Mononuclear cell (primary cell): ENCODE results near the gene LTO1. TPM values are rescaled to one million over a fixed set of nuclear protein-coding genes. Genes with fewer than 3 reads are reported as not detected.

Experiments used
- H3K27me3 ChIP-seq: 2 replicates; pipeline ENCODE4 v1.6.0; 2011; ENCODE audit warnings: low read length, control low read depth; ENCODE audit not compliant: insufficient read depth
- H3K4me1 ChIP-seq: 2 replicates; pipeline ENCODE4 v1.5.1; 2011; ENCODE audit warnings: mild to moderate bottlenecking, low read length, control low read depth; ENCODE audit not compliant: insufficient read depth
- H3K4me3 ChIP-seq: 2 replicates; pipeline ENCODE4 v1.5.1; 2011; ENCODE audit warnings: mild to moderate bottlenecking, low read length, moderate library complexity
- H3K9me3 ChIP-seq: 2 replicates; pipeline ENCODE4 v1.5.1; 2011; ENCODE audit warnings: low read depth, mild to moderate bottlenecking, control low read depth, low read length
- total RNA-seq: library from RNA; depleted of rRNA; stranded (reverse); fragments of >200 nt; gene quantifications from one replicate; pipeline ENCODE4 v1.2.3, GENCODE V29; 2012

LTO1 gene, protein sequence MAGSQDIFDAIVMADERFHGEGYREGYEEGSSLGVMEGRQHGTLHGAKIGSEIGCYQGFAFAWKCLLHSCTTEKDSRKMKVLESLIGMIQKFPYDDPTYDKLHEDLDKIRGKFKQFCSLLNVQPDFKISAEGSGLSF
- 18.6 TPM for total RNA-seq

- peaks cover 25% of the 10 kb centered on the region for H3K4me1 ChIP-seq
- H3K9me3 ChIP-seq = no peaks in the 10 kb centered on the region
- H3K4me3 ChIP-seq = peak within 1 kb of the TSS; percentile 95
- peaks cover 8% of the 10 kb centered on the region for H3K27me3 ChIP-seq
Measured at GRCh38 chr11:69674886-69675714, at the start of gene LTO1. Gene LTO1 (minus strand): TSS chr11:69675353. CDS start chr11:69675239, 114 bp downstream.

DNA sequence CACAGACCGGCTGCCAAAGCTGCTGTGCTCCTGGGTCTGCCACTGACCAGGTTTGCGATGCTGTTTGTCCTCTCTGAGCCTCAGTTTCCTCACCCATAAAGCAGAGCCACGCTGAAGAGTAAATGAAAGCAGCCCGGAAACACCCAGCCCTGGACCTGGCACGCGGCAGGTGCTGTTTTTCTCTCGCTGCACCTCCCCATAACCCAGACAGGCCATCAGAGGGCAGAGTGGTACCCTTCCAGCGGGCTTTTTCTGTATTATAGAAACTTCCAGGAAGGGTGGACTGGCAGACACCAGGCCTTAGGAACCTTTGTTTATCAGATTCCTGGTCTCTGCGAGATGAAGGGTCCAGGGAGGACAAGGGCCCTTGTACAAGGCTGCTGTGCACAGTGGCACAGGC is 46.6 kb upstream of the LTO1 start:
- H3K4me3 ChIP-seq = no peak overlapping the region
- peaks cover 15% of the 10 kb centered on the region for H3K27me3 ChIP-seq
- H3K9me3 ChIP-seq = no peaks in the 10 kb centered on the region
- no peaks in the 10 kb centered on the region for H3K4me1 ChIP-seq

DNA sequence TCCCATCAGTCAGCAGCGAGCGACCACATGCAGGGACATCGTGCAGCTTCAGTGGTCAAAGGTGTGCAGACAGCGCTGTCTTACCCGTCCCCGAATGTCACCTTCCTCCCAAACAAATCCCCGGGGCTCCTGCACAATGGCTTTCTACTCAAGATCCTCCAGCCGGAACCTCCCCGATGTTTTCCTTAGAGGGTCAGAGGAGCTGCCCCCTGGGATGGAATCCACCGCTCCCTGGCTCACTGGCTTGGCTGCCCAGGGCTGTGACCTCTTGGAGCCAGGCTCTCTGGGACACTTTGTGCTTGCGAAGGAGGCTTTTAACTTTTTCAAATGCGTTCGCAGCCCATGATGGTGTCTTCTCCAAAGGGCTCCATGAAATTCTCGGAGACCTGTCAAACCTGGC is 46.0 kb upstream of the LTO1 start:
- Histone ChIP-seq H3K27me3 (peaks cover 15% of the 10 kb centered on the region), H3K4me3 (no peak overlapping the region), H3K4me1 (no peaks in the 10 kb centered on the region), H3K9me3 (no peaks in the 10 kb centered on the region)

GRCh38 chr11:69718912-69719311 is 43.8 kb upstream of the LTO1 start:
- Histone ChIP-seq H3K4me3 (no peak overlapping the region), H3K9me3 (no peaks in the 10 kb centered on the region), H3K27me3 (peaks cover 15% of the 10 kb centered on the region), H3K4me1 (no peaks in the 10 kb centered on the region)

DNA sequence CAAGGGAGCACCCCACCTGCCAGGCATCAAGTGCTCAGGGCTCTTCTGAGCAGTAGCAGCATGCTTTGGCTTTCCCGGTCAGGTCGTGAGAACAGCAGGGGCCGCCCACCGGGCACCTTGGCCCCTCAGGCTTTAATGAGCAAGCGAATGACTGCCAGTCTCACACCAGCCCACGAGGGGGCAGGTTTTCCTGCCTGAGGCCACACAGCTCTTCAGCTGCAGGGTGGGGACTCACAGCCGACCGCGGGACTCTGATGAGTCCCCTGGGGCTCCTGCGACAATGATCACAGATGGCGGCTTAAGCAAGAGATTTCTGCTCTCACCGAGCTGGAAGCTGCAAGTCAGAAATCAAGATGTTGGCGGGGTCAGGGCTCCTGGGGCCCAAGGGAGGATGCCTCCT is 43.0 kb upstream of the LTO1 start:
- peaks cover 15% of the 10 kb centered on the region for H3K27me3 ChIP-seq
- no peaks in the 10 kb centered on the region for H3K9me3 ChIP-seq
- no peaks in the 10 kb centered on the region for H3K4me1 ChIP-seq
- no peak overlapping the region for H3K4me3 ChIP-seq

- no peak overlapping the region for H3K4me3 ChIP-seq
- peaks cover 15% of the 10 kb centered on the region for H3K27me3 ChIP-seq
- H3K9me3 ChIP-seq = no peaks in the 10 kb centered on the region
- H3K4me1 ChIP-seq = peaks cover 7% of the 10 kb centered on the region
Measured at GRCh38 chr11:69716891-69717747, 42.0 kb upstream of the LTO1 start.

GRCh38 chr11:69716099-69716498 is 40.9 kb upstream of the LTO1 start:
- H3K27me3 ChIP-seq = peaks cover 11% of the 10 kb centered on the region
- H3K9me3 ChIP-seq = no peaks in the 10 kb centered on the region
- H3K4me1 ChIP-seq = peaks cover 12% of the 10 kb centered on the region
- H3K4me3 ChIP-seq = no peak overlapping the region

DNA sequence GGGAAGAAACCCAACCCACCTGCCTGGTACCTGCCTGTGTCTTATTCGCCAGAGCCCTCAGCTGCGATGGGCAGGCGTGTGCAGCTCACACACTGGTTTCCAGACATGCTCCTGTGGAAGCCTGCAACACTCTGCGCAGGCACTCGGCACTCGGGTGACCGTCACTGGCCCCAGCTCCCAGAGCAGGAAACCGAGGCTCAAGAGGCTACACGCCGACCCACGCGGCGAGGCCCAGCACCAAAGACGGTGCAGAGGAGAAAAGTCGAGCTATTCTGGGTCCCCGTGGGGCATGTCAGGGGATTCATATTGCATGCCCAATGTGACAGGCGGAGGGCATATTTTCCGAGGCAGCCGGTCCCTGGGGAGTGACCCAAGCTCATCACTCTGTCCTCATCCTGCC is 40.3 kb upstream of the LTO1 start:
- Histone ChIP-seq H3K9me3 (no peaks in the 10 kb centered on the region), H3K27me3 (peaks cover 9% of the 10 kb centered on the region), H3K4me1 (peaks cover 12% of the 10 kb centered on the region), H3K4me3 (no peak overlapping the region)

- peaks cover 4% of the 10 kb centered on the region for H3K27me3 ChIP-seq
- no peaks in the 10 kb centered on the region for H3K9me3 ChIP-seq
- H3K4me3 ChIP-seq = no peak overlapping the region
Measured at GRCh38 chr11:69711822-69712801, 37.0 kb upstream of the LTO1 start.

GRCh38 chr11:69708736-69709401 is 33.7 kb upstream of the LTO1 start:
- no peak overlapping the region for H3K4me3 ChIP-seq
- H3K4me1 ChIP-seq = peaks cover 12% of the 10 kb centered on the region
- peaks cover 32% of the 10 kb centered on the region for H3K27me3 ChIP-seq
- H3K9me3 ChIP-seq = no peaks in the 10 kb centered on the region

More at GRCh38 chr11:69711822-69712801, 37.0 kb upstream of the LTO1 start:
- peaks cover 12% of the 10 kb centered on the region for H3K4me1 ChIP-seq

- H3K27me3 ChIP-seq = peaks cover 42% of the 10 kb centered on the region
- H3K9me3 ChIP-seq = no peaks in the 10 kb centered on the region
- H3K4me1 ChIP-seq = peaks cover 6% of the 10 kb centered on the region
- no peak overlapping the region for H3K4me3 ChIP-seq
Measured at GRCh38 chr11:69707176-69707575, 32.0 kb upstream of the LTO1 start.

- H3K4me1 ChIP-seq = no peaks in the 10 kb centered on the region
- H3K4me3 ChIP-seq = no peak overlapping the region
- peaks cover 51% of the 10 kb centered on the region for H3K27me3 ChIP-seq
- H3K9me3 ChIP-seq = no peaks in the 10 kb centered on the region
Measured at GRCh38 chr11:69705901-69706787, 31.0 kb upstream of the LTO1 start.

GRCh38 chr11:69705351-69705811 is 30.2 kb upstream of the LTO1 start:
- Histone ChIP-seq H3K4me1 (no peaks in the 10 kb centered on the region), H3K27me3 (peaks cover 59% of the 10 kb centered on the region), H3K4me3 (no peak overlapping the region), H3K9me3 (no peaks in the 10 kb centered on the region)
